Superior temporal gyrus (tissue), 1 donor: Measurements from ENCODE around the gene XPR1.
"Not testable (repeated sequence)": the region's sequence is repeated elsewhere in the genome, so short reads cannot be mapped to it uniquely, and the experiment has no call there.

ENCODE experiments used
- DNase-seq: peaks from one replicate; pipeline ENCODE4 v3.0.0-alpha.2; 2016; ENCODE audit errors: extremely low spot score

XPR1 gene

GRCh38 chr1:180841415-180841814 is 209.6 kb downstream of the XPR1 start:
- DNase-seq: no peak

DNA sequence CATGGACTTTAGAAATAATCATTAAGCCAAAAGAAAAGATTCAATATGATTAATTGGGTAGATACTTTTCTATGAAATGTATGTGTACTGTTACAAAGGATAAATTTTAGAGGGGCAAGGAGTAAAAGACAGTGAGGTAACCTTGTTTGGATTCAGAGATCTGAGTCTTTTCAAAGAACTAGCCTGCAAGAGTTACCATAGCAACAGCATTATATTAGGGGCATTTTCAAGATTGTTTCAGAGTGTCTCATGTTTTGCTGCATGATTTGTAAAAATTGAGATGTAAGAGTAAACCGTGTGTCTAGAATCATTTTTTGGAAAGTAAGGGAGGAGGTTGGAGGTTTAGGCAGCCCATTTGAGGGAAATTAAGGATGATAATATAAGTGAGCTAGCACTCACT is 210.2 kb downstream of the XPR1 start:
- DNase-seq: peak; percentile 53

GRCh38 chr1:180842491-180843275 is 210.9 kb downstream of the XPR1 start:
- peak; percentile 39 for DNase-seq

GRCh38 chr1:180845352-180845751 is 213.5 kb downstream of the XPR1 start:
- DNase-seq: no peak

DNA sequence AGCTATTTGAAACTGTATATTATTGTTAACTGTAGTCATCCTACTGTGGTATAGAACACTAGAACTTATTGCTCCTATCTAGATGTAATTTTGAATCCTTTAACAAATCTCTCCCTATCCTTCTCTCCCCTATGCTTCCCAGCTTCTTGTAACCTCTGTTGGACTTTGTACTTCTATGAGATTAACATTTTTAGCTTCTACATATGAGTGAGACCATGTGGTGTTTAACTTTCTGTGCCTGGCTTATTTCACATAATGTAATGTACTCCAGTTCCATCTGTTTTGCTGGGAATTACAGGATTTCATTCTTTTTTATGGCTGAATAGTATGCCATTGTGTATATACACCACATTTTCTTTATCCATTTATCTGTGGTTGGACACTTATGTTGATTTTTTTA is 216.4 kb downstream of the XPR1 start:
- no peak for DNase-seq

- no peak for DNase-seq
Measured at GRCh38 chr1:180849031-180849775, 217.4 kb downstream of the XPR1 start.

DNA sequence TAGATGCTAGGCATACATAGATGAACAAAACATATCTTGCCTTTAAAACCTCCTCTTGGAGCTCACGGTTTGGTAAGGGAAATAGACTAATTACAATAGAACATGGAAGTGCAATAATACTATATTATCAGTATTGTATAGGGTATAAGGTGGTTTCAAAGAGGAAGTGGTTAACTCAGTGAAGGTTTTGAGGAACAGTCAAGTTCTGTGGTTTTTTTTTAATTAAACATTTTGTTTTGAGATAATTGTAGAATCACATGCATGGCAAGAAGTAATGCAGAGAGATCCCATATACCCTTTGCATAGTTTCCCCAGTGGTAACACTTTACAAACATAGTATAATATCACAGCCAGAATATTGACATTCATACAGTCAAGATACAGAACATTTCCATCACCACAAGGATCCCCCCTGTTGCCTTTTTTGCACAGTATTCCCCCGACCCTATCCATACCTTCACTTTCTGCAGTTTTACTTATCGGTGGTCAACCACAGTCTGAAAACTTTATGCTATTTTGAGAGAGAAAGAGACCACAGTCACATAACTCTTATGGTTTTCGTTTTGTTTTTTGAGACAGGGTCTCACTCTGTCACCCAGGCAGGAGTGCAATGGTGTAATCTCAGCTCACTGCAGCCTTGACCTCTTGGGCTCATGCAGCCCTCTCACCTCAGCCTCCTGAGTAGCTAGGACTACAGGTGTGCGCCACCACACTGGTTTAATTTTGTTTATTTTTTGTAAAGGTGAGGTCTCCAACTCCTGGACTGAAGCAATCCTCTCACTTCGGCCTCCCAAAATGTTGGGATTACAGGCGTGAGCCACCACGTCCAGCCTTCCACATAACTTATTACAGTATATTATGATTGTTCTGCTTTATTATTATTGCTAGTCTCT is 220.4 kb downstream of the XPR1 start:
- DNase-seq: no peak

DNA sequence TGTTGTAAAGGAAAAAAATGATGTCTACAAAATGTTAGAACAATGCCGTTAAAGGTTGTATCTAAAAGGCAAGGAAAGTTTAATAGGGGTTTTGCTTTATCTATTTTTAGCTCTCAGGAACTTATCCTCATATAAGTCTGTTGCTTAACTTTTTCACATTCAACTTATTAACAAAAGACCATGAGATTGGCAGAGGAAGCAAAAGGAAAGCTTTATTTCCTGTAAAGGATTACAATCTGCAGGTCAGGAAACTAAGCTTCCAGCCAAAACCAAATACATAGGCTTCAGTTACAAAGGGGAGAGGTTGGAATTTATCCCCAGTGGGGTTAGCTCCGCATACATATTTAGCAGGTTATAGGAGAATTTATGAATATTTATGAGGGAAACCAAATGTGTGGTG is 222.2 kb downstream of the XPR1 start:
- no peak for DNase-seq

DNA sequence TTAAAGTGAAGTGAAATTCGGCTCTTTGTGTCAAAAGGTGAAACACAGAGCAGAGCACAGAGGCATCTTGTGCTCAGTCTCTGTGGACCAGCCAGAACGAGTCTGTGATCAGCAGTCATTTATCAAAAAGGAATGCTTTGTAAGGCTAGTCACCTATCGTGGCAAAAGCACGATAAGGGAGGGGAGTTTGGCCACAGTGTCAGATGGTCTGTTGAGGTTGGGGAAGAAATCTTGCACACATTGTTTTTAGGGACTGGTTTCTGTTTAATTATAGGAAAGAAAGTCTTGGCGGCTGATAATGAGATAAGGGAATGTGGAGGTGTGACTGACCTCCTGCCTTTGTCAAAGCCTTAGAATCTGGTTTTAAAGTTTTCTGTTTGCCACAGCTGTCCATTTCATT is 222.6 kb downstream of the XPR1 start:
- no peak for DNase-seq

DNA sequence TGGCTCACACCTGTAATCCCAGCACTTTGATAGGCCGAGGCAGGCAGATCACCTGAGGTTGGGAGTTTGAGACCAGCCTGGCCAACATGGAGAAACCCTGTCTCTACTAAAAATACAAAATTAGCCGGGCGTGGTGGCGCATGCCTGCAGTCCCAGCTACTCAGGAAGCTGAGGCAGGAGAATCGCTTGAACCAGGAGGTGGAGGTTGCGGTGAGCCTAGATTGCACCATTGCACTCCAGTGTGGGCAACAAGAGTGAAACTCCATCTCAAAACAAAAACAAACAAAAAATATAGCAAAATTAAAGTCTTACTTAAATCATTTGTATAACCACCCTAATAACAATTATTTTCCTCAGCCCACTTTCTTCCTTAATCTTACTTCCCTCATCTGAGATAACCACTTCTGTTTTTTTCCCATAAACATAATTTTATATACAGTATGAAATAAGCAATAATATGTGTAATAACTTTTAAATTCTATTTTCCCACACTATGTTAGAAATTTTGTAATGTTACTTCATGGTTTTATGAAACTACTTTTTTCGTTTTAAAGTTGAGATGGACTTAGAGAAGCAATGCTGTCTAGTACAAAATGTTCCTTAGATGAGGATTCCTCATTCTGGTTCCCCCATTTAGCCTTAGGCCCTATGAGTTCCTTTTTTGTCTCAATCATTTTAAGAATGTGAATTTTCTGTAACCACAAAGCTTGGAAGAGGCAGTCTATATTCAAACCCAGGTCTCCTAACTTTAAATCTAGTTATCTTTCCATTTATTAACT is 226.3 kb downstream of the XPR1 start:
- DNase-seq: not testable (repeated sequence)

DNA sequence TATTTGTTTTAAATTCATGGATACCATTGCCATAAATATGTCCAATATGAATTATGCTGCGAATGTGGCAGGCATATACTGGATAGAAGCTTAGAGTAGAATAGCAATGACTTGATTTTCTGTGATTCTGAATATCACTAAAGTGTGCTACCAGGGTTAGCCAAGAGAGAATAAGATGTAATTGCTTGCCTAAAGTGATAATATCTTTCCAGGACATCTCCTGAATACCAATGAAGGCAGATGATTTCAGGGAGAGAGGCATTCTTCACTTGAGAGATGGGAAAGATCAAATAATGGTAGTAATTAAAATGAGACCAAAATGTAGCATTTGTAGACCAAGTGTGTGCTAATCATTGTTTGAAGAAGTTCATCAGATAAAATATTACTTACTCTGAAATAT is 227.5 kb downstream of the XPR1 start:
- no peak for DNase-seq

- no peak for DNase-seq
Measured at GRCh38 chr1:180860535-180860934, 228.7 kb downstream of the XPR1 start.

GRCh38 chr1:180862305-180862704 is 230.5 kb downstream of the XPR1 start:
- DNase-seq: no peak

DNA sequence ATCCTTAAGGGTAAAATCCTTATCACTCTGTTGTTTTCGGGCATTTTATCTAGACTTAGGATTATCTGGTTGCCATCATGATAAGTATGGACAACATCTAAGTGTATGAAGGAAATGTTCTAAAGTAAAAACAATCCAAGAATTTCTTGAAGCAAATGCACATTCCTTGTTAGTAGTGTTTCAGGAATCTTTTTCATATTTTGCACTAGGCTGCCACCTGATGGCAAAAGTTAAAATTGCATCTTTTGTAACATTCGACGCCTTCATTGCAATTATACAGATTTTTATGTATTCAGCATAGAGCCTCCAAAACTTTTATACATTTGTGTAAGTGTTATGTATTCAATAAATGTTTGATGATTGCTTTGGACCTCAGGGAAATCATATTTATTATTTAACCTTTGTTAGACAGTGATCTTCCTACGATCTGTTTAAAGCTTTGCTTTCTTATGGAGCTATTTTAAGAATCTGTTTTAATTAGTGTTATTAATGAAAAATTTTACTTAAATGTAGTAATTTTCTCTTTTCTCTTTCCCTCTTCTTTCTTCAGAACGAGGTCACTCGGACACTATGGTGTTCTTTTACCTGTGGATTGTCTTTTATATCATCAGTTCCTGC is 231.4 kb downstream of the XPR1 start:
- DNase-seq: peak; percentile 95

- peak; percentile 90 for DNase-seq
Measured at GRCh38 chr1:180881806-180882509, 250.1 kb downstream of the XPR1 start.

GRCh38 chr1:180884588-180885300 is 252.9 kb downstream of the XPR1 start:
- no peak for DNase-seq

DNA sequence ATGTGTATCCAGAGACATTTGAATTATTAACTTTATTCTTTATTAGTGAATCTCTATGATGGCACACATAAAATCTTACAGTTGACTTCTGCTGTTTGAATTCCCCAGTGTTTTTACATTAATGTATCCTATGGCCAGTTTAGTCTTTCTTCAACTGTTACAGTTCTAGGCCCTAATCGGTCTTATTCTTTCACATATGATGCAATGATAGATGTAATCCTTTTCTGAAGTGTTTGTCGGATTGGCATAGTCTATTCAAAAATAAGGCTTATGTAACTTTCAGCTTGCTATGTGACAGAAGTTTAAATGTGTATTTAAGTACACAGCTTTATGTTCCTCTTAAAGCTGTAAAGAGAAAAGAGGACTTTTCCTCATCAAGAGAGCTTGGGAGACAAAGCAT is 254.5 kb downstream of the XPR1 start:
- peak; percentile 31 for DNase-seq

- no peak for DNase-seq
Measured at GRCh38 chr1:180887841-180888240, 256.0 kb downstream of the XPR1 start.

- DNase-seq: no peak
Measured at GRCh38 chr1:180888870-180889269, 257.0 kb downstream of the XPR1 start.

GRCh38 chr1:180889325-180889724 is 257.5 kb downstream of the XPR1 start:
- no peak for DNase-seq
